Spleen (tissue), 7 donors: ENCODE measurements around the gene ENOX1.

Experiments
- POLR2A ChIP-seq, 3 donors: fragments of 450-650 bp; IDR thresholded peaks; one replicate each; pipeline ENCODE4 v1.5.1; 2017; ENCODE audit warnings: antibody characterized with exemption in 3 of 3, mild to moderate bottlenecking in 1 of 3
- TF ChIP-seq, protein P1 (sequence below), 11 experiments: fragments of 200-600 bp in 7 of 11; fragments of 450-650 bp in 4 of 11; sonication (generic) in 4 of 11; IDR thresholded peaks in 8 of 11; conservative IDR thresholded peaks in 3 of 11; 1 replicate in 7 of 11; 2 replicates in 4 of 11; pipeline versions ENCODE4 v1.4.0 to v1.8.0; 2016 to 2021; ENCODE audit warnings: antibody characterized with exemption in 11 of 11, inconsistent platforms in 4 of 11, mild to moderate bottlenecking in 1 of 11
- donor health status: DM: no; HTN: no; CAD: no; lungs with moderate emphysema.
- donor health status: DM: no; HTN: no; CAD: no.
- donor health status: DM: no; HTN: no; CAD: no.

DNA sequence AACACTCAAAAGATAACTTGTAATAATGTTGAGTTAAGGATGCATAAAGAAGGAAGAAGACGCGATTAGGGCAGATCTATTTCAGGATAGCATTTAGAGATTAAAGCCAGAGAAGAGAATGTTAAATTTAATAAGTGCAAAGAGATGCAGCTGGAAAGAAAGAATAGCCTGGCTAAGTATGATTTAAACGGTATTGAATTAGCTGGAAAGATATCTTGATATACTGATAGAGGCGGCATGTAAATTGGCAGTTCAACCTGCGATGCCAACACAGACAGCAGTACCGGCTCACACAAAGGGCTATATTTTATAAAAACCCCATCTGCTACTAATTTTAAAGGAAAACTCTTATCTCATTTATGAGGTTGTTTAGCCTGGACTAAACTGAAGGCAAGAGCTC, 121.4 kb downstream of the ENOX1 start:
- TF ChIP-seq, protein P1, sequence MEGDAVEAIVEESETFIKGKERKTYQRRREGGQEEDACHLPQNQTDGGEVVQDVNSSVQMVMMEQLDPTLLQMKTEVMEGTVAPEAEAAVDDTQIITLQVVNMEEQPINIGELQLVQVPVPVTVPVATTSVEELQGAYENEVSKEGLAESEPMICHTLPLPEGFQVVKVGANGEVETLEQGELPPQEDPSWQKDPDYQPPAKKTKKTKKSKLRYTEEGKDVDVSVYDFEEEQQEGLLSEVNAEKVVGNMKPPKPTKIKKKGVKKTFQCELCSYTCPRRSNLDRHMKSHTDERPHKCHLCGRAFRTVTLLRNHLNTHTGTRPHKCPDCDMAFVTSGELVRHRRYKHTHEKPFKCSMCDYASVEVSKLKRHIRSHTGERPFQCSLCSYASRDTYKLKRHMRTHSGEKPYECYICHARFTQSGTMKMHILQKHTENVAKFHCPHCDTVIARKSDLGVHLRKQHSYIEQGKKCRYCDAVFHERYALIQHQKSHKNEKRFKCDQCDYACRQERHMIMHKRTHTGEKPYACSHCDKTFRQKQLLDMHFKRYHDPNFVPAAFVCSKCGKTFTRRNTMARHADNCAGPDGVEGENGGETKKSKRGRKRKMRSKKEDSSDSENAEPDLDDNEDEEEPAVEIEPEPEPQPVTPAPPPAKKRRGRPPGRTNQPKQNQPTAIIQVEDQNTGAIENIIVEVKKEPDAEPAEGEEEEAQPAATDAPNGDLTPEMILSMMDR (IDR thresholded peaks at IDR 0.05 in 8 of 11, conservative IDR thresholded peaks at IDR 0.05 in 3 of 11), result no peak
- no peak for TF ChIP-seq POLR2A (IDR thresholded peaks at IDR 0.05)
